Muscle layer of duodenum (tissue), 2 donors: ENCODE data around the gene BEND7.

ENCODE experiments used
- H3K27ac ChIP-seq: one replicate; pipeline ENCODE4 v1.7.0; 2013; ENCODE audit warnings: mild to moderate bottlenecking, low read length
- H3K27me3 ChIP-seq: one replicate; pipeline ENCODE4 v1.7.0; 2013; ENCODE audit warnings: low read depth, mild to moderate bottlenecking, control low read depth, low read length
- H3K36me3 ChIP-seq, 2 donors: one replicate each; pipeline ENCODE4 v1.7.0; 2013; ENCODE audit warnings: low read length in 2 of 2, control low read depth in 1 of 2, mild to moderate bottlenecking in 1 of 2; ENCODE audit not compliant: insufficient read depth in 2 of 2, control insufficient read depth in 1 of 2
- H3K4me1 ChIP-seq, 2 donors: one replicate each; pipeline ENCODE4 v1.7.0; 2013; ENCODE audit warnings: low read length in 2 of 2, mild to moderate bottlenecking in 2 of 2, control low read depth in 1 of 2, moderate library complexity in 1 of 2; ENCODE audit not compliant: insufficient read depth in 2 of 2, control insufficient read depth in 1 of 2
- H3K4me3 ChIP-seq, 2 donors: one replicate each; pipeline ENCODE4 v1.7.0; 2013; ENCODE audit warnings: low read length in 2 of 2, low read depth in 1 of 2, mild to moderate bottlenecking in 1 of 2
- H3K9me3 ChIP-seq, 2 donors: one replicate each; pipeline ENCODE4 v1.7.0; 2013; ENCODE audit warnings: low read length in 2 of 2, control low read depth in 1 of 2, mild to moderate bottlenecking in 1 of 2; ENCODE audit not compliant: control insufficient read depth in 1 of 2
- donor health status: healthy.

The BEND7 gene

DNA sequence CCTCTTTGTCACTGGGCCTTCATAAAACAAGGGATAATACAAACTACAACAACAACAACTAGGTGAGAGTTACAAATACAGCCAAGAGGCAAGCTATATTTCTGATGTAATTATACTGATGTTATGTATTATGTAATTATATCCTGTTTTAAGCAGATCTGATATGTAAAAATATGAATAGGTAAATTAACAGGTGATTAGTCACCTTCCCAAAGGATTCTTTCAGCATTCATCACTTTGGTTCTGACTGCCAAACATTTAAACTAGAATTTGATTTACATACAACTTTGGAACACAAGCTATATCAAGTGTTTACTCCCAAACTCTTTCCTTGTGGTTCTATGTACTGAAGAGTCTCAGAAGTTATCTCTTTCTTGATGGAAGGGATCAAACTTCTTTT lies 53.7 kb downstream of the BEND7 start:
- Histone ChIP-seq H3K27ac (no peak overlapping the region), H3K27me3 (no peaks in the 10 kb centered on the region), H3K4me1 (no peaks in the 10 kb centered on the region), H3K9me3 (no peaks in the 10 kb centered on the region), H3K36me3 (peaks cover 9 to 22% of the 10 kb centered on the region in 2 donors), H3K4me3 (no peak overlapping the region)

DNA sequence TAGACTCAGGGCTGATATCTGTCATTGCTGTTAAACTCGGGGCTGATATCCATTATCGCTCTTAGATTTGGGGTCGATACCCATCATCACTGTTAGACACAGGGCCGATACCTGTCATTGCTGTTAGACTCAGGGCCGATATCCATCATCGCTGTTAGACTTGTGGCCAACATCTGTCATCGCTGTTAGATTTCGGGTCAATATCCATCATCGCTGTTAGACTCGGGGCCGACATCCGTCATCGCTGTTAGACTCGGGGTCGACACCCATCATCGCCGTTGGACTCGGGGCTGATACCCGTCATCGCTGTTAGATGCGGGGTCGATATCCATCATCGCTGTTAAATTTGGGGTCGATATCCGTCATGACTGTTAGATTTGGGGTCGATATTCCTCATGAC lies 54.8 kb downstream of the BEND7 start:
- Histone ChIP-seq H3K27me3 (no peaks in the 10 kb centered on the region), H3K27ac (no peak overlapping the region), H3K4me3 (no peak overlapping the region), H3K36me3 (peaks cover 5 to 16% of the 10 kb centered on the region in 2 donors), H3K9me3 (no peaks in the 10 kb centered on the region), H3K4me1 (no peaks in the 10 kb centered on the region)

DNA sequence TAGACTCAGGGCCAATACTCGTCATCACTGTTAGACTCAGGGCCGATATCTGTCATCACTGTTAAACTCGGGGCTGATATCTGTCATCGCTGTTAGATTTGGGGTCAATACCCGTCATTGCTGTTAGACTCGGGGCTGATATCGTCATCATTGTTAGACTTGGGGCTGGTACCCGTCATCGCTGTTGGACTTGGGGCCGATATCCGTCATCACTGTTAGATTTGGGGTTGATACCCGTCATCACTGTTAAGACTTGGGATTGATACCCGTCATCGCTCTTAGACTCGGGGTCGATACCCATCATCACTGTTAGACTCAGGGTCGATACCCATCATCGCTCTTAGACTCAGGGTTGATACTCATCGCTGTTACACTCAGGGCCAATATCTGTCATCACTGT lies 56.5 kb downstream of the BEND7 start:
- no peaks in the 10 kb centered on the region for H3K9me3 ChIP-seq
- no peaks in the 10 kb centered on the region for H3K4me1 ChIP-seq
- peaks cover 5 to 16% of the 10 kb centered on the region in 2 donors for H3K36me3 ChIP-seq
- H3K27ac ChIP-seq, result no peak overlapping the region
- no peak overlapping the region for H3K4me3 ChIP-seq
- no peaks in the 10 kb centered on the region for H3K27me3 ChIP-seq

DNA sequence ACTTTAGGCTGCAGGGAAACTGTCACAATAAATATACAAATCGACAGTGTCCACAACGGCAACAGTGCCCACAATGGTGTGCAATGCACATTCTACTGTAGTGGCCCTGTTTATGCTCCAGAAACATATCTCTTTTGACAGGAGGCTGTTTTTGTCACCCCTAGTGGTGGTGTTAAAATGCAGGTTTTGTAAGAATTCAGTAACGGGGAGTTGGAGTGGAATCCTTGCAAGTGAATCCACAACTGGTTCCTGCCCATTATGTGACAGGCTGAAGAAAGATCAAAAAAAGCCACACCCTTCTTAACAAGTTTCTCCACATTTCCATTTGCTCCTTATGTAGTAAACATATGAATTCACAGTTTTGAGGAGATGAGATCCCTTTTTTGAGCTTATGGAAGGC lies 58.5 kb downstream of the BEND7 start:
- Histone ChIP-seq H3K27me3 (no peaks in the 10 kb centered on the region), H3K4me1 (no peaks in the 10 kb centered on the region), H3K4me3 (no peak overlapping the region), H3K9me3 (no peaks in the 10 kb centered on the region), H3K27ac (no peak overlapping the region), H3K36me3 (peaks cover 5 to 16% of the 10 kb centered on the region in 2 donors)

DNA sequence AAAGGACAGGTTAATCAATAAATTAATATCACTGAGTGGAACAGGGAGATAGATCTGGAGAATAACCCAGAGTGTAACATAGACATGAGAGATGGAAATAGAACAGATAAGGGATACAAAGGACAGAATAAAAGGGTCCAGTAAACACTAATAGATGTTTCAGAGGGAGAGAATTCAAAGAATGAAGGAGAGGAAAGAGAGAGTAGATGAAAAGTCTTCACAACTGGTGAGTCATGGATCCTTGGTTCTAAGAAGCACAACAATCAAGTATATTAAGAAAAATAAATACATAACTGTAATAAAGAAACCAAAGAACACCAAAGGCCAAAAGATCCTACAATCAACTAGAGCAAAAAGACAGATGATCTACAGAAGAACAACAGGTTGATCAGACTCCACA lies 66.3 kb downstream of the BEND7 start:
- peaks cover 8 to 20% of the 10 kb centered on the region in 2 donors for H3K36me3 ChIP-seq

DNA sequence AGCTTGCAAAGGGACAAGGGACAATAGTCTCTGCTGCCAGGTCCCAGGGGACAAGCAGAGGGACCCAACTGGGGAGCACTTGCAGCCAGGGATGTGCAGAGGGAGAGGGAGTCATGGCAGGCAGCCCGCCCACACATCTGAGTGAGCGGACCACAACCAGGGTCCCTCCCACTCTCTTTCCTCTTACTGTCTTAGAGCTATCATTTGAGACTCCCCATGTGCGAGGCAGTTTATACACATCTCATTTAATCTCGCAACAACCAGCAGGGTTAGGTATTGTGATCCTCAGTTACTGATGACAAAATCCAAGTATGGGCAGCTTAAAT lies 70.2 kb downstream of the BEND7 start:
- Histone ChIP-seq H3K36me3 (peaks cover 8 to 29% of the 10 kb centered on the region in 2 donors), H3K9me3 (no peaks in the 10 kb centered on the region), H3K27me3 (no peaks in the 10 kb centered on the region), H3K4me3 (no peak overlapping the region), H3K27ac (no peak overlapping the region), H3K4me1 (no peaks in the 10 kb centered on the region)

More for the DNA sequence above, 66.3 kb downstream of the BEND7 start:
- H3K9me3 ChIP-seq, result no peaks in the 10 kb centered on the region
- no peak overlapping the region for H3K4me3 ChIP-seq
- no peak overlapping the region for H3K27ac ChIP-seq
- no peaks in the 10 kb centered on the region for H3K27me3 ChIP-seq
- H3K4me1 ChIP-seq, result no peaks in the 10 kb centered on the region

DNA sequence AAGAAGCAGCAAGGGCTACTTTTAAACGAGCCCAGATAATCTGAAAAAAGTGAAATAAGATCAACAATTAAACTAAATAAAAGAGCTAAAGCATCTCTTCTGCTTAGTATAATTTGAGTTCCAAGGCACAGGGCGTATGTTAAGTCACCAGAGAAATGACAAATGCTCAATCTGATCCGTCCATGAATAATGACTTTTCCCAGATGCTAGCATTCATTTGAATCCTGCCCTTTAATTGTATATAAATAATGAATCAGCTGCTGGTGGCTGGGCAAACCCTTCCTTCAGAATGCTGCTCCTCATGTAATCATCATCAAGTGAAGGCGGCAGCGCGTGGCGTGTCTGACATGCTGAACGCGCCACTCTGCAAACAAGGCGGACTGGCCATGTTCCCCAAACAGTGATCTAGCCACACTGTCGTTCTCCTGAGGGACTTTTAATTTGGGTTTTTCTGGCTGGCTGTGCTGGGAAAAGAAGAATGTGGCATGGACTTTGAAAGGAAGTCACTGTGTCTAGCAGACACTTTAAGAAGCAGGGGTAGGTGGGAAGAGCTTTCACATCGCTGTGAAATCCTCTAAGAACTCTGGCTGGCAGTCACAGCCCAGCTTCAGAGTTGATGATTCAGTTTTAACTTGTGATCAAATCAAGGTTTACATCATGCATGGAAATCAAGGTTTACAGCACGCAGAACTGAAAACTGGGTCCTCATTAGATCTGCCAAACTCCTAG lies 70.7 kb downstream of the BEND7 start:
- no peaks in the 10 kb centered on the region for H3K9me3 ChIP-seq
- H3K27me3 ChIP-seq, result no peaks in the 10 kb centered on the region
- peaks cover 8 to 29% of the 10 kb centered on the region in 2 donors for H3K36me3 ChIP-seq
- no peak overlapping the region for H3K27ac ChIP-seq
- H3K4me3 ChIP-seq, result no peak overlapping the region
- H3K4me1 ChIP-seq, result no peaks in the 10 kb centered on the region

DNA sequence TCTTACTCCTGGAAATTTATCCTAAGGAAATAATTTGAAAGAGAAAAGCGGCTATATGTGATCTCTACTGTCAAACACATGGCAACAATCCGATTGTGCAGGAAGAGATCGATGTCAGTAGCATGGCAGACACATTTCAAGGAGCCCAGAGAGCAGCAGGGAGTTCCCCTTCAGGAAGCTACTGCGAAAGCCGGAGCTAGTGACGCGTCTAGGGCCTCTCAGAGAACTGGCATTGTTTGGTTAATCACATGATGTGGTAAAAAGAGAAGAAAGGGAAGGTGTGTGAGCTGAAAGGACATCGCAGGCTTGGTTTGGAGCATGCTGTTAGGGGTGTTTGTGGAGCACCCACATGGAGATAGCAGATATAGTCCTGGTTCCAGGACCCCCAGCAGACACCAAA lies 74.9 kb downstream of the BEND7 start:
- H3K4me3 ChIP-seq, result no peak overlapping the region
- H3K9me3 ChIP-seq, result no peaks in the 10 kb centered on the region
- no peaks in the 10 kb centered on the region for H3K4me1 ChIP-seq
- H3K36me3 ChIP-seq, result peaks cover 15 to 17% of the 10 kb centered on the region in 2 donors
- no peaks in the 10 kb centered on the region for H3K27me3 ChIP-seq
- no peak overlapping the region for H3K27ac ChIP-seq

DNA sequence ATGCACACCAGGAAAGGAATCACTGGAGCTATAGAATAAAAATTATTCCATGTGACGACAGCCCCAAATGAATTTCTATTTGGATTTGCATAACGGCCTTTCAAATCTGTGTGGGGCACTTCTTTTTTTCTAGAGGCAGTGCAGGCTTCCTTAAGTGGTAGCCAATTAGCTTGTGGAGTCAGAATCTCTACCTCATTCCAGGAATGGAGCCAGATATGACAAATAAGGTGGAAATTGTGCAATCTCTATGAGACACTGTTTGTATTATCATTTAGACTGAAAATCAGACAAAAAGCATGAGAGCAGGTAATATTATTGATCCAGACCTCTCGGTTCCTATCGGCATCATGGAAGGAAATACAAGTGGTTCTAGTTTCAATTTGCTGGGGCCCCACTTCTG lies 78.7 kb downstream of the BEND7 start:
- no peak overlapping the region for H3K27ac ChIP-seq
- no peak overlapping the region for H3K4me3 ChIP-seq
- no peaks in the 10 kb centered on the region for H3K9me3 ChIP-seq
- no peaks in the 10 kb centered on the region for H3K27me3 ChIP-seq
- H3K4me1 ChIP-seq, result no peaks in the 10 kb centered on the region
- peaks cover 9 to 38% of the 10 kb centered on the region in 2 donors for H3K36me3 ChIP-seq

DNA sequence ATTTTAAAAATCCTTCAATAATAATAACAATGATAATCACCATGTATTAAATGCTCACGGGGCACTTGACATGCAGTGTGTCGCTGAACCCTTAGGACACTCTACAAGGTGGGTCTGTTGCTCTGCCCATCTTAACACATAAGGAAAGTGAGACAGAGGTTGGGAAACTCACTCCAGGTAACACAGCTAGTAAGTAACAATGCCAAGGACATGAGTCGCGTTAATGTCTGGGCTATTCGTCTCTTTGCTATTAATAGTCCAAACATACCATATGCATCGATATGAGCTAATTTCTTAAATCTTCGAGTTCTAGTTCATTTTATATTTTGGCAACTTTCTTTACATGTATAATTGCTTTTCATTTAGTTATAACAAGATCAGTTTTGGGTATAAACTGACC lies 79.5 kb downstream of the BEND7 start:
- Histone ChIP-seq H3K27me3 (no peaks in the 10 kb centered on the region), H3K9me3 (no peaks in the 10 kb centered on the region), H3K27ac (no peak overlapping the region), H3K4me1 (no peaks in the 10 kb centered on the region), H3K4me3 (no peak overlapping the region), H3K36me3 (peaks cover 9 to 38% of the 10 kb centered on the region in 2 donors)

DNA sequence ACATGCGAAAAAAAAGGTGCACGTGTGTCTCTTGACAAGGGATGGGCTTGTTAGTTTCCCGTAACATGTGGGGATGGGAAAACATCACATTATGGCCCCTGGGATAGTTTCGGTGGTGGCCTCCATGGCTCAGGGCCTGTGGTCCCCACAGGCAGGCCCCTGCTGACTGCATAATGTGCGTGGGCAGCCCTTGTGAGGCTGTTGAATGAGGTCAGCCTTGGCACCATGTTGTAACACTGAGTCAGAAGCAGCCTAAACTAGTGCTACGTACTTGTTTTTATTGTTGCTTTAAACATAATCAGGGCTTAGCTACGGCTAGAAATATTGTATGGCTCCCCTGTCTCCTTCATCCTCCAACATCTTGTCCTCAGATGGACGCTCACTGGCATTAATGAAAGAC lies 80.6 kb downstream of the BEND7 start:
- H3K36me3 ChIP-seq, result peaks cover 9 to 41% of the 10 kb centered on the region in 2 donors
- no peaks in the 10 kb centered on the region for H3K27me3 ChIP-seq
- no peak overlapping the region for H3K4me3 ChIP-seq
- no peaks in the 10 kb centered on the region for H3K9me3 ChIP-seq
- H3K27ac ChIP-seq, result no peak overlapping the region
- H3K4me1 ChIP-seq, result no peaks in the 10 kb centered on the region
